ENCODE measurements around the gene SMYD3. TPM values are rescaled to one million over a fixed set of nuclear protein-coding genes. Genes with fewer than 3 reads are reported as not detected.

SMYD3 gene
- total RNA-seq, 4 donors from 2014 or later: 10.5 to 36.4 (median 22.5) TPM

GRCh38 chr1:246134789-246135188 lies 372.3 kb downstream of the SMYD3 start:
- TF ChIP-seq POLR2A (IDR thresholded peaks at IDR 0.05) (no peak), CTCF (IDR thresholded peaks at IDR 0.05) (no peak)
- DNase-seq: no peak
- intact Hi-C loops (cut with DNase I; ENCODE audit: low total_unique reads): no loop called here
- no peak overlapping the region for H3K4me3 ChIP-seq
- H3K9me3 ChIP-seq: no peaks in the 10 kb centered on the region
- H3K36me3 ChIP-seq: no peaks in the 10 kb centered on the region
- no peaks in the 10 kb centered on the region for H3K4me1 ChIP-seq
- no peak overlapping the region for H3K27ac ChIP-seq
- H3K27me3 ChIP-seq: no peaks in the 10 kb centered on the region

DNA sequence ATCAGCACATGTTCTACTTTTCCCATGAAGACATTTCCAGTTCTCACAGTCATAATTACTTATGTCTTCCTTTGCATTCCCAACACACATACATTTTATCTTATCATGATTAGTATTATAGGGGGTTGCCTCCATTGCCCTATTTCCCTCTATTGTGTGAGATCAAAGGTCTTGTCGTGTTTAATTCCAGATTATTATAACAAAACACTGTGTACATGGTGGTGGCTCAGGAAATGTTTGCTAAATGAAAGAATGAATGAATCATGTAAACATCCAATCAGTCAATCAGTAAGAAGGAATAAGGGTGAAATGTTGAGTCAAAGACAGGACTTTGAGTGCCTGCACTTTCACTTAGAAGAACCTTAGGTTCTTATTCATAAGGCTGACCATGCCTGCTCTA lies 376.0 kb downstream of the SMYD3 start:
- Histone ChIP-seq H3K27me3 (no peaks in the 10 kb centered on the region), H3K4me3 (no peak overlapping the region), H3K9me3 (no peaks in the 10 kb centered on the region), H3K27ac (no peak overlapping the region), H3K36me3 (no peaks in the 10 kb centered on the region), H3K4me1 (no peaks in the 10 kb centered on the region)
- TF ChIP-seq POLR2A (IDR thresholded peaks at IDR 0.05) (no peak), CTCF (IDR thresholded peaks at IDR 0.05) (no peak)
- intact Hi-C loops (cut with DNase I; ENCODE audit: low total_unique reads): no loop called here
- no peak for DNase-seq

GRCh38 chr1:246128494-246129069 lies 378.5 kb downstream of the SMYD3 start:
- no peaks in the 10 kb centered on the region for H3K9me3 ChIP-seq
- H3K36me3 ChIP-seq: no peaks in the 10 kb centered on the region
- no peak overlapping the region for H3K4me3 ChIP-seq
- H3K27ac ChIP-seq: no peak overlapping the region
- no peak for DNase-seq
- H3K27me3 ChIP-seq: no peaks in the 10 kb centered on the region
- no peak for TF ChIP-seq POLR2A (IDR thresholded peaks at IDR 0.05)
- no peak for TF ChIP-seq CTCF (IDR thresholded peaks at IDR 0.05)
- H3K4me1 ChIP-seq: no peaks in the 10 kb centered on the region
- intact Hi-C loops (cut with DNase I; ENCODE audit: low total_unique reads): no loop called here

GRCh38 chr1:246126580-246126979 lies 380.5 kb downstream of the SMYD3 start:
- Histone ChIP-seq H3K4me1 (no peaks in the 10 kb centered on the region), H3K27me3 (no peaks in the 10 kb centered on the region), H3K27ac (no peak overlapping the region), H3K36me3 (no peaks in the 10 kb centered on the region), H3K4me3 (no peak overlapping the region), H3K9me3 (no peaks in the 10 kb centered on the region)
- intact Hi-C loops (cut with DNase I; ENCODE audit: low total_unique reads): no loop called here
- no peak for TF ChIP-seq POLR2A (IDR thresholded peaks at IDR 0.05)
- DNase-seq: no peak

GRCh38 chr1:246122071-246122470 lies 385.0 kb downstream of the SMYD3 start:
- no peaks in the 10 kb centered on the region for H3K36me3 ChIP-seq
- TF ChIP-seq POLR2A (IDR thresholded peaks at IDR 0.05) (no peak), CTCF (IDR thresholded peaks at IDR 0.05) (no peak)
- no peak overlapping the region for H3K27ac ChIP-seq
- intact Hi-C loops (cut with DNase I; ENCODE audit: low total_unique reads): no loop called here
- H3K9me3 ChIP-seq: no peaks in the 10 kb centered on the region
- no peaks in the 10 kb centered on the region for H3K27me3 ChIP-seq
- H3K4me1 ChIP-seq: no peaks in the 10 kb centered on the region
- DNase-seq: no peak
- no peak overlapping the region for H3K4me3 ChIP-seq

GRCh38 chr1:246121533-246121932 lies 385.5 kb downstream of the SMYD3 start:
- Histone ChIP-seq H3K9me3 (no peaks in the 10 kb centered on the region), H3K4me1 (no peaks in the 10 kb centered on the region), H3K36me3 (no peaks in the 10 kb centered on the region), H3K27me3 (no peaks in the 10 kb centered on the region), H3K27ac (no peak overlapping the region), H3K4me3 (no peak overlapping the region)
- no peak for DNase-seq
- intact Hi-C loops (cut with DNase I; ENCODE audit: low total_unique reads): no loop called here
- TF ChIP-seq POLR2A (IDR thresholded peaks at IDR 0.05) (no peak), CTCF (IDR thresholded peaks at IDR 0.05) (no peak)
